Measurements from ENCODE around the gene MISFA.

- TF ChIP-seq POLR2AphosphoS5 (IDR thresholded peaks at IDR 0.05; ENCODE audit: low read depth), result no peak
- TF ChIP-seq, protein P1, sequence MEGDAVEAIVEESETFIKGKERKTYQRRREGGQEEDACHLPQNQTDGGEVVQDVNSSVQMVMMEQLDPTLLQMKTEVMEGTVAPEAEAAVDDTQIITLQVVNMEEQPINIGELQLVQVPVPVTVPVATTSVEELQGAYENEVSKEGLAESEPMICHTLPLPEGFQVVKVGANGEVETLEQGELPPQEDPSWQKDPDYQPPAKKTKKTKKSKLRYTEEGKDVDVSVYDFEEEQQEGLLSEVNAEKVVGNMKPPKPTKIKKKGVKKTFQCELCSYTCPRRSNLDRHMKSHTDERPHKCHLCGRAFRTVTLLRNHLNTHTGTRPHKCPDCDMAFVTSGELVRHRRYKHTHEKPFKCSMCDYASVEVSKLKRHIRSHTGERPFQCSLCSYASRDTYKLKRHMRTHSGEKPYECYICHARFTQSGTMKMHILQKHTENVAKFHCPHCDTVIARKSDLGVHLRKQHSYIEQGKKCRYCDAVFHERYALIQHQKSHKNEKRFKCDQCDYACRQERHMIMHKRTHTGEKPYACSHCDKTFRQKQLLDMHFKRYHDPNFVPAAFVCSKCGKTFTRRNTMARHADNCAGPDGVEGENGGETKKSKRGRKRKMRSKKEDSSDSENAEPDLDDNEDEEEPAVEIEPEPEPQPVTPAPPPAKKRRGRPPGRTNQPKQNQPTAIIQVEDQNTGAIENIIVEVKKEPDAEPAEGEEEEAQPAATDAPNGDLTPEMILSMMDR (IDR thresholded peaks at IDR 0.05; ENCODE audit: insufficient read depth, low read length), result no peak
- no peak for TF ChIP-seq SPI1 (IDR thresholded peaks at IDR 0.05; ENCODE audit: borderline replicate concordance, low read depth)
- TF ChIP-seq REST (IDR thresholded peaks at IDR 0.05; ENCODE audit: insufficient replicate concordance, low read depth), result no peak
- no peak for TF ChIP-seq GABPA (IDR thresholded peaks at IDR 0.05; ENCODE audit: low read depth)
Observed at GRCh38 chr11:18641677-18642076, 42.1 kb downstream of the MISFA start.
